Breast epithelium (tissue), 4 donors: ENCODE data around the gene SGSH. TPM values are rescaled to one million over a fixed set of nuclear protein-coding genes. Genes with fewer than 3 reads are reported as not detected.
A peak's percentile ranks its signal among the peaks of the same experiment; 100 is the strongest.

Experiments used
- DNase-seq, 2 donors: peaks; one replicate each; pipeline ENCODE4 v3.0.0-alpha.2; 2019; ENCODE audit warnings: low spot score in 2 of 2
- H3K27ac ChIP-seq, 2 donors: fragments of 200-600 bp; sonication (generic) in 1 of 2; one replicate each; pipeline ENCODE4 v1.5.1; 2016 to 2019; ENCODE audit warnings: mild to moderate bottlenecking in 1 of 2
- H3K27me3 ChIP-seq, 2 donors: fragments of 200-600 bp; sonication (generic) in 1 of 2; one replicate each; pipeline versions ENCODE4 v1.5.1 to v1.6.0; 2017 to 2019; ENCODE audit warnings: control low read depth in 1 of 2, mild to moderate bottlenecking in 1 of 2
- H3K36me3 ChIP-seq: fragments of 200-600 bp; one replicate; pipeline ENCODE4 v1.5.1; 2019
- H3K4me1 ChIP-seq, 2 donors: fragments of 200-600 bp; sonication (generic); one replicate each; pipeline ENCODE4 v1.5.1; 2016 to 2019; ENCODE audit warnings: control low read depth in 1 of 2
- H3K4me3 ChIP-seq, 3 donors: fragments of 200-600 bp; sonication (generic); 1 replicate in 2 of 3; 2 replicates in 1 of 3; pipeline ENCODE4 v1.5.1; 2016 to 2019; ENCODE audit warnings: mild to moderate bottlenecking in 3 of 3, moderate library complexity in 2 of 3
- H3K9me3 ChIP-seq, 2 donors: fragments of 200-600 bp; sonication (generic) in 1 of 2; one replicate each; pipeline ENCODE4 v1.5.1; 2016 to 2019; ENCODE audit warnings: control low read depth in 1 of 2
- CTCF ChIP-seq, 3 donors: fragments of 450-650 bp; IDR thresholded peaks; one replicate each; pipeline ENCODE4 v1.5.1; 2016 to 2017; ENCODE audit warnings: antibody characterized with exemption in 3 of 3, mild to moderate bottlenecking in 3 of 3, moderate library complexity in 3 of 3
- POLR2A ChIP-seq: fragments of 450-650 bp; IDR thresholded peaks from one replicate; pipeline ENCODE4 v1.6.1; 2016; ENCODE audit warnings: antibody characterized with exemption, mild to moderate bottlenecking, moderate library complexity
- POLR2AphosphoS5 ChIP-seq, 3 donors: sonication (generic); formaldehyde crosslinking; IDR thresholded peaks; one replicate each; pipeline ENCODE4 v1.6.1; 2017; ENCODE audit warnings: antibody characterized with exemption in 3 of 3
- intact Hi-C: fragments of 100-400 bp; cut with DNase I; formaldehyde crosslinking; loops from one replicate; pipeline ENCODE4 v1.15.1; 2023; ENCODE audit warnings: low total_unique reads
- total RNA-seq, 3 donors: library from RNA; depleted of rRNA; stranded (reverse); fragments of >200 nt; gene quantifications; one replicate each; pipeline ENCODE4 v1.1.0, GENCODE V29; 2016

SGSH gene
- total RNA-seq, 3 donors from 2014 or later, result 28.3 to 38.1 (median 32.1) TPM

- intact Hi-C loops, result no loop called here
- H3K4me3 ChIP-seq, result no peak overlapping the region
- H3K4me1 ChIP-seq, result peaks cover 0 to under 1% of the 10 kb centered on the region in 2 donors
- H3K27me3 ChIP-seq, result no peaks in the 10 kb centered on the region
- no peak for DNase-seq
- no peaks in the 10 kb centered on the region for H3K36me3 ChIP-seq
- H3K27ac ChIP-seq, result peak overlapping the region in 1 of 2 donors; percentile 43
- TF ChIP-seq POLR2AphosphoS5 (IDR thresholded peaks at IDR 0.05) (no peak), CTCF (IDR thresholded peaks at IDR 0.05) (no peak), POLR2A (no peak)
- H3K9me3 ChIP-seq, result no peaks in the 10 kb centered on the region
These were observed 7.0 kb downstream of the SGSH start for GRCh38 chr17:80212962-80213642.

- no peak for TF ChIP-seq POLR2AphosphoS5 (IDR thresholded peaks at IDR 0.05)
- no peak for TF ChIP-seq CTCF (IDR thresholded peaks at IDR 0.05)
- no peak for TF ChIP-seq POLR2A
- intact Hi-C loops, result no loop called here
- no peak for DNase-seq
- Histone ChIP-seq H3K27ac (no peak overlapping the region), H3K9me3 (no peaks in the 10 kb centered on the region), H3K36me3 (no peaks in the 10 kb centered on the region), H3K27me3 (no peaks in the 10 kb centered on the region), H3K4me1 (no peaks in the 10 kb centered on the region), H3K4me3 (no peak overlapping the region)
These were observed 7.6 kb downstream of the SGSH start for GRCh38 chr17:80212511-80212910.

GRCh38 chr17:80212109-80212508, 8.0 kb downstream of the SGSH start:
- intact Hi-C loops, result no loop called here

GRCh38 chr17:80210348-80211108, 9.6 kb downstream of the SGSH start:
- no peaks in the 10 kb centered on the region for H3K4me1 ChIP-seq
- no peaks in the 10 kb centered on the region for H3K36me3 ChIP-seq
- no peaks in the 10 kb centered on the region for H3K9me3 ChIP-seq
- intact Hi-C loops, result no loop called here
- no peak overlapping the region for H3K4me3 ChIP-seq
- DNase-seq, result no peak
- TF ChIP-seq POLR2A (no peak), POLR2AphosphoS5 (IDR thresholded peaks at IDR 0.05) (no peak), CTCF (IDR thresholded peaks at IDR 0.05) (no peak)
- H3K27me3 ChIP-seq, result no peaks in the 10 kb centered on the region
- H3K27ac ChIP-seq, result no peak overlapping the region

More at GRCh38 chr17:80212109-80212508, 8.0 kb downstream of the SGSH start:
- H3K4me1 ChIP-seq, result no peaks in the 10 kb centered on the region
- H3K36me3 ChIP-seq, result no peaks in the 10 kb centered on the region
- TF ChIP-seq POLR2A (no peak), POLR2AphosphoS5 (IDR thresholded peaks at IDR 0.05) (no peak), CTCF (IDR thresholded peaks at IDR 0.05) (no peak)
- no peak for DNase-seq
- no peaks in the 10 kb centered on the region for H3K9me3 ChIP-seq
- no peaks in the 10 kb centered on the region for H3K27me3 ChIP-seq
- H3K27ac ChIP-seq, result no peak overlapping the region
- no peak overlapping the region for H3K4me3 ChIP-seq

GRCh38 chr17:80209765-80210164, 10.4 kb downstream of the SGSH start:
- Histone ChIP-seq H3K4me1 (no peaks in the 10 kb centered on the region), H3K27ac (no peak overlapping the region), H3K4me3 (no peak overlapping the region), H3K36me3 (no peaks in the 10 kb centered on the region), H3K27me3 (no peaks in the 10 kb centered on the region), H3K9me3 (no peaks in the 10 kb centered on the region)
- no peak for TF ChIP-seq POLR2AphosphoS5 (IDR thresholded peaks at IDR 0.05)
- no peak for TF ChIP-seq POLR2A
- no peak for TF ChIP-seq CTCF (IDR thresholded peaks at IDR 0.05)
- no peak for DNase-seq
- intact Hi-C loops, result no loop called here
